WTC11 (cell line): Measurements from ENCODE around the gene FMR1NB.

Experiments used
- ETV6 ChIP-seq: sonication (generic); formaldehyde crosslinking; IDR thresholded peaks from 2 replicates; pipeline ENCODE4 v1.8.1; 2022; ENCODE audit warnings: mild to moderate bottlenecking, missing genetic modification reagents
- FOXP1 ChIP-seq: sonication (generic); formaldehyde crosslinking; IDR thresholded peaks from 2 replicates; pipeline ENCODE4 v1.8.0; 2022; ENCODE audit warnings: missing genetic modification reagents, mild to moderate bottlenecking, moderate library complexity, borderline replicate concordance
- NFYB ChIP-seq: sonication (generic); formaldehyde crosslinking; conservative IDR thresholded peaks from 2 replicates; pipeline ENCODE4 v1.8.0; 2022; ENCODE audit warnings: low read depth, missing genetic modification reagents
- SP1 ChIP-seq: sonication (generic); formaldehyde crosslinking; conservative IDR thresholded peaks from 2 replicates; pipeline ENCODE4 v1.8.1; 2022; ENCODE audit warnings: missing genetic modification reagents
- TF ChIP-seq, protein P1 (sequence below): sonication (generic); formaldehyde crosslinking; IDR thresholded peaks from 2 replicates; pipeline ENCODE4 v1.8.1; 2023; ENCODE audit warnings: mild to moderate bottlenecking, missing genetic modification reagents, moderate library complexity
- TF ChIP-seq, protein P2 (sequence below): sonication (generic); formaldehyde crosslinking; IDR thresholded peaks from 2 replicates; pipeline ENCODE4 v1.8.0; 2022; ENCODE audit warnings: mild to moderate bottlenecking, missing genetic modification reagents
- TF ChIP-seq, protein P3 (sequence below): sonication (generic); formaldehyde crosslinking; conservative IDR thresholded peaks from 2 replicates; pipeline ENCODE4 v1.8.1; 2022; ENCODE audit warnings: mild to moderate bottlenecking, missing genetic modification reagents
- TF ChIP-seq, protein P4 (sequence below): fragments of 200-600 bp; IDR thresholded peaks from 2 replicates; pipeline ENCODE4 v1.8.0; 2022; ENCODE audit warnings: antibody characterized with exemption
- TF ChIP-seq, protein P5 (sequence below): sonication (generic); formaldehyde crosslinking; IDR thresholded peaks from 2 replicates; pipeline ENCODE4 v1.8.0; 2022; ENCODE audit warnings: mild to moderate bottlenecking, missing genetic modification reagents
- TF ChIP-seq, protein P6 (sequence below): sonication (generic); formaldehyde crosslinking; IDR thresholded peaks from 2 replicates; pipeline ENCODE4 v1.8.0; 2022; ENCODE audit warnings: mild to moderate bottlenecking, missing genetic modification reagents

DNA sequence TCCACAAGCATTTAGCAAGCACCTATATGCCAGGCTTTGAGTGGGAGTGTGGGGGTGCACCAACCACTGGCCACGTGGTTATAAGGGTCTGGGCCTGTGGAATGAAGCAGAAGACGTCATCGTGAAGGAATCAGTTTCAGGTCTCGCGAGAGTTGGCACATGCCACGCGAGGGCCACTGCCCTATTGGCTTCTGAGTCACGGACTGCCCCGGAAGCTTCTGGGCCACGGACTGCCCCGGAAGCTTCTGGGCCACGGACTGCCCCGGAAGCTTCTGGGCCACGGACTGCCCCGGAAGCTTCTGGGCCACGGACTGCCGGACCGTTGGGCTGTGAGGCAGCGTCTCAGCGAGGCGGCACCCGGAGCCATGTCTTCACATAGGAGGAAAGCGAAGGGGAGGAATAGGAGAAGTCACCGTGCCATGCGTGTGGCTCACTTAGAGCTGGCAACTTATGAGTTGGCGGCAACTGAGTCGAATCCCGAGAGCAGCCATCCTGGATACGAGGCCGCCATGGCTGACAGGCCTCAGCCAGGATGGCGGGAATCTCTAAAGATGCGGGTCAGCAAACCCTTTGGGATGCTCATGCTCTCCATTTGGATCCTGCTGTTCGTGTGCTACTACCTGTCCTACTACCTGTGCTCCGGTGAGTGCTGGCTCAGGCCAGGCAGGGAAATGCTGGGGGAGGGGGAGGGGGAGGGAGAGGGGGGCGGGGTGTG is at the start of gene FMR1NB:
- TF ChIP-seq SP1 (CRISPR knock-in tag) (no peak), FOXP1 (CRISPR knock-in tag) (no peak), NFYB (CRISPR knock-in tag) (no peak), ETV6 (no peak)
- TF ChIP-seq, protein P1, sequence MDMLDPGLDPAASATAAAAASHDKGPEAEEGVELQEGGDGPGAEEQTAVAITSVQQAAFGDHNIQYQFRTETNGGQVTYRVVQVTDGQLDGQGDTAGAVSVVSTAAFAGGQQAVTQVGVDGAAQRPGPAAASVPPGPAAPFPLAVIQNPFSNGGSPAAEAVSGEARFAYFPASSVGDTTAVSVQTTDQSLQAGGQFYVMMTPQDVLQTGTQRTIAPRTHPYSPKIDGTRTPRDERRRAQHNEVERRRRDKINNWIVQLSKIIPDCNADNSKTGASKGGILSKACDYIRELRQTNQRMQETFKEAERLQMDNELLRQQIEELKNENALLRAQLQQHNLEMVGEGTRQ (CRISPR knock-in tag): no peak
- TF ChIP-seq, protein P2, sequence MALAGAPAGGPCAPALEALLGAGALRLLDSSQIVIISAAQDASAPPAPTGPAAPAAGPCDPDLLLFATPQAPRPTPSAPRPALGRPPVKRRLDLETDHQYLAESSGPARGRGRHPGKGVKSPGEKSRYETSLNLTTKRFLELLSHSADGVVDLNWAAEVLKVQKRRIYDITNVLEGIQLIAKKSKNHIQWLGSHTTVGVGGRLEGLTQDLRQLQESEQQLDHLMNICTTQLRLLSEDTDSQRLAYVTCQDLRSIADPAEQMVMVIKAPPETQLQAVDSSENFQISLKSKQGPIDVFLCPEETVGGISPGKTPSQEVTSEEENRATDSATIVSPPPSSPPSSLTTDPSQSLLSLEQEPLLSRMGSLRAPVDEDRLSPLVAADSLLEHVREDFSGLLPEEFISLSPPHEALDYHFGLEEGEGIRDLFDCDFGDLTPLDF: no peak
- TF ChIP-seq, protein P3, sequence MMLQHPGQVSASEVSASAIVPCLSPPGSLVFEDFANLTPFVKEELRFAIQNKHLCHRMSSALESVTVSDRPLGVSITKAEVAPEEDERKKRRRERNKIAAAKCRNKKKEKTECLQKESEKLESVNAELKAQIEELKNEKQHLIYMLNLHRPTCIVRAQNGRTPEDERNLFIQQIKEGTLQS: no peak
- TF ChIP-seq, protein P4, sequence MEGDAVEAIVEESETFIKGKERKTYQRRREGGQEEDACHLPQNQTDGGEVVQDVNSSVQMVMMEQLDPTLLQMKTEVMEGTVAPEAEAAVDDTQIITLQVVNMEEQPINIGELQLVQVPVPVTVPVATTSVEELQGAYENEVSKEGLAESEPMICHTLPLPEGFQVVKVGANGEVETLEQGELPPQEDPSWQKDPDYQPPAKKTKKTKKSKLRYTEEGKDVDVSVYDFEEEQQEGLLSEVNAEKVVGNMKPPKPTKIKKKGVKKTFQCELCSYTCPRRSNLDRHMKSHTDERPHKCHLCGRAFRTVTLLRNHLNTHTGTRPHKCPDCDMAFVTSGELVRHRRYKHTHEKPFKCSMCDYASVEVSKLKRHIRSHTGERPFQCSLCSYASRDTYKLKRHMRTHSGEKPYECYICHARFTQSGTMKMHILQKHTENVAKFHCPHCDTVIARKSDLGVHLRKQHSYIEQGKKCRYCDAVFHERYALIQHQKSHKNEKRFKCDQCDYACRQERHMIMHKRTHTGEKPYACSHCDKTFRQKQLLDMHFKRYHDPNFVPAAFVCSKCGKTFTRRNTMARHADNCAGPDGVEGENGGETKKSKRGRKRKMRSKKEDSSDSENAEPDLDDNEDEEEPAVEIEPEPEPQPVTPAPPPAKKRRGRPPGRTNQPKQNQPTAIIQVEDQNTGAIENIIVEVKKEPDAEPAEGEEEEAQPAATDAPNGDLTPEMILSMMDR: no peak
- TF ChIP-seq, protein P5, sequence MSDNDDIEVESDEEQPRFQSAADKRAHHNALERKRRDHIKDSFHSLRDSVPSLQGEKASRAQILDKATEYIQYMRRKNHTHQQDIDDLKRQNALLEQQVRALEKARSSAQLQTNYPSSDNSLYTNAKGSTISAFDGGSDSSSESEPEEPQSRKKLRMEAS (CRISPR knock-in tag): no peak
- TF ChIP-seq, protein P6, sequence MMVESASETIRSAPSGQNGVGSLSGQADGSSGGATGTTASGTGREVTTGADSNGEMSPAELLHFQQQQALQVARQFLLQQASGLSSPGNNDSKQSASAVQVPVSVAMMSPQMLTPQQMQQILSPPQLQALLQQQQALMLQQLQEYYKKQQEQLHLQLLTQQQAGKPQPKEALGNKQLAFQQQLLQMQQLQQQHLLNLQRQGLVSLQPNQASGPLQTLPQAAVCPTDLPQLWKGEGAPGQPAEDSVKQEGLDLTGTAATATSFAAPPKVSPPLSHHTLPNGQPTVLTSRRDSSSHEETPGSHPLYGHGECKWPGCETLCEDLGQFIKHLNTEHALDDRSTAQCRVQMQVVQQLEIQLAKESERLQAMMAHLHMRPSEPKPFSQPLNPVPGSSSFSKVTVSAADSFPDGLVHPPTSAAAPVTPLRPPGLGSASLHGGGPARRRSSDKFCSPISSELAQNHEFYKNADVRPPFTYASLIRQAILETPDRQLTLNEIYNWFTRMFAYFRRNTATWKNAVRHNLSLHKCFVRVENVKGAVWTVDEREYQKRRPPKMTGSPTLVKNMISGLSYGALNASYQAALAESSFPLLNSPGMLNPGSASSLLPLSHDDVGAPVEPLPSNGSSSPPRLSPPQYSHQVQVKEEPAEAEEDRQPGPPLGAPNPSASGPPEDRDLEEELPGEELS (CRISPR knock-in tag): no peak
